H1 (cell line): ENCODE data around the gene PDE8B.

Experiments
- CEBPB ChIP-seq: IDR thresholded peaks from 2 replicates; pipeline ENCODE4 v1.6.1; 2012; ENCODE audit warnings: low read depth, low read length
- EP300 ChIP-seq, 2 experiments: IDR thresholded peaks; 1 replicate in 1 of 2; 2 replicates in 1 of 2; pipeline ENCODE4 v1.6.1; 2011 to 2012; ENCODE audit warnings: low read depth in 2 of 2, low read length in 2 of 2, mild to moderate bottlenecking in 2 of 2, borderline replicate concordance in 1 of 2, inconsistent platforms in 1 of 2, moderate library complexity in 1 of 2
- EZH2 ChIP-seq: fragments of 200-600 bp; sonication (generic); IDR thresholded peaks from 2 replicates; pipeline ENCODE4 v1.7.1; 2012; ENCODE audit warnings: low read depth, mild to moderate bottlenecking, moderate library complexity, low read length, inconsistent platforms; ENCODE audit not compliant: severe bottlenecking
- POLR2A ChIP-seq, 2 experiments: IDR thresholded peaks; 1 replicate in 1 of 2; 2 replicates in 1 of 2; pipeline ENCODE4 v1.6.1; 2011; ENCODE audit warnings: low read depth in 2 of 2, low read length in 2 of 2, mild to moderate bottlenecking in 2 of 2; ENCODE audit errors: control extremely low read depth in 1 of 2
- RAD21 ChIP-seq, 2 experiments: IDR thresholded peaks in 1 of 2; conservative IDR thresholded peaks in 1 of 2; 2 replicates each; pipeline ENCODE4 v1.6.1; 2011; ENCODE audit warnings: low read depth in 2 of 2, low read length in 2 of 2, improper control_type of control experiment in 1 of 2, inconsistent platforms in 1 of 2, mild to moderate bottlenecking in 1 of 2, moderate library complexity in 1 of 2
- SIN3A ChIP-seq, 2 experiments: IDR thresholded peaks in 1 of 2; conservative IDR thresholded peaks in 1 of 2; 2 replicates each; pipeline ENCODE4 v1.6.1; 2011 to 2012; ENCODE audit warnings: low read length in 2 of 2, improper control_type of control experiment in 1 of 2, low read depth in 1 of 2, mild to moderate bottlenecking in 1 of 2
- TEAD4 ChIP-seq: IDR thresholded peaks from 2 replicates; pipeline ENCODE4 v1.6.1; 2012; ENCODE audit warnings: low read depth, low read length, inconsistent platforms, mixed read lengths
- ZNF274 ChIP-seq: IDR thresholded peaks from 2 replicates; pipeline ENCODE4 v1.7.0; 2012; ENCODE audit warnings: low read length, borderline replicate concordance; ENCODE audit errors: extremely low read depth
- TF ChIP-seq, protein P1 (sequence below): IDR thresholded peaks from 2 replicates; pipeline ENCODE4 v1.6.1; 2012; ENCODE audit warnings: low read length, inconsistent platforms
- TF ChIP-seq, protein P2 (sequence below), 3 experiments: IDR thresholded peaks; 1 replicate in 2 of 3; 2 replicates in 1 of 3; pipeline versions ENCODE4 v1.5.1 to v1.6.1; 2011; ENCODE audit warnings: low read length in 3 of 3, mild to moderate bottlenecking in 3 of 3, inconsistent platforms in 2 of 3, low read depth in 1 of 3, moderate library complexity in 1 of 3; ENCODE audit not compliant: insufficient read depth in 1 of 3; ENCODE audit errors: control extremely low read depth in 1 of 3

DNA sequence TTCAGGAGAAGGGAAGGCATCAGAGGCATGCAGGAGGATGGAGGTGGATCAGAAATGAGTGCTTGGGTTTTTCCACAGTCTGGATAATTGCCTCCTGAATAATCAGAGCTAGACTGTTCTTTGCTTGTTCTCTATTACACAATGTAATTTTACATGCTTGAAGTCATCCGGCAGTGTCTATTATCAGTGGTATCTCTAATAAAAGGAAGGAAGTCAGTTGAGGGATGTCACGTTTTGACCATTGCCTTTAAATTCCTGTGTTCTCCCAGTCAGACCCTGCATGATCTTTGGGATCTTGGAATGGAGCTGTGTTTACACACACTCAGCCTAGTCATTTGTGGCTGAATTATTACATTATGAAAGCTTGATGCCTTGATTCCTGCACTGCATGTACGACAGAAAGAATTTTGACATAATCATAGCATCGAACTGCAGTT lies 91.0 kb downstream of the PDE8B start:
- TF ChIP-seq SIN3A (conservative IDR thresholded peaks at IDR 0.05 in 1 of 2, IDR thresholded peaks at IDR 0.05 in 1 of 2; ENCODE audit: low read depth in 1 of 2, low read length in 2 of 2) (no peak), POLR2A (IDR thresholded peaks at IDR 0.05; ENCODE audit: control extremely low read depth in 1 of 2, low read depth in 2 of 2, low read length in 2 of 2) (no peak), RAD21 (IDR thresholded peaks at IDR 0.05 in 1 of 2, conservative IDR thresholded peaks at IDR 0.05 in 1 of 2; ENCODE audit: low read depth in 2 of 2, low read length in 2 of 2) (no peak), TEAD4 (no peak), EP300 (IDR thresholded peaks at IDR 0.05; ENCODE audit: borderline replicate concordance in 1 of 2, low read depth in 2 of 2, low read length in 2 of 2) (no peak), CEBPB (no peak), ZNF274 (no peak), EZH2 (no peak)
- TF ChIP-seq, protein P1, sequence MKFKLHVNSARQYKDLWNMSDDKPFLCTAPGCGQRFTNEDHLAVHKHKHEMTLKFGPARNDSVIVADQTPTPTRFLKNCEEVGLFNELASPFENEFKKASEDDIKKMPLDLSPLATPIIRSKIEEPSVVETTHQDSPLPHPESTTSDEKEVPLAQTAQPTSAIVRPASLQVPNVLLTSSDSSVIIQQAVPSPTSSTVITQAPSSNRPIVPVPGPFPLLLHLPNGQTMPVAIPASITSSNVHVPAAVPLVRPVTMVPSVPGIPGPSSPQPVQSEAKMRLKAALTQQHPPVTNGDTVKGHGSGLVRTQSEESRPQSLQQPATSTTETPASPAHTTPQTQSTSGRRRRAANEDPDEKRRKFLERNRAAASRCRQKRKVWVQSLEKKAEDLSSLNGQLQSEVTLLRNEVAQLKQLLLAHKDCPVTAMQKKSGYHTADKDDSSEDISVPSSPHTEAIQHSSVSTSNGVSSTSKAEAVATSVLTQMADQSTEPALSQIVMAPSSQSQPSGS: no peak
- TF ChIP-seq, protein P2, sequence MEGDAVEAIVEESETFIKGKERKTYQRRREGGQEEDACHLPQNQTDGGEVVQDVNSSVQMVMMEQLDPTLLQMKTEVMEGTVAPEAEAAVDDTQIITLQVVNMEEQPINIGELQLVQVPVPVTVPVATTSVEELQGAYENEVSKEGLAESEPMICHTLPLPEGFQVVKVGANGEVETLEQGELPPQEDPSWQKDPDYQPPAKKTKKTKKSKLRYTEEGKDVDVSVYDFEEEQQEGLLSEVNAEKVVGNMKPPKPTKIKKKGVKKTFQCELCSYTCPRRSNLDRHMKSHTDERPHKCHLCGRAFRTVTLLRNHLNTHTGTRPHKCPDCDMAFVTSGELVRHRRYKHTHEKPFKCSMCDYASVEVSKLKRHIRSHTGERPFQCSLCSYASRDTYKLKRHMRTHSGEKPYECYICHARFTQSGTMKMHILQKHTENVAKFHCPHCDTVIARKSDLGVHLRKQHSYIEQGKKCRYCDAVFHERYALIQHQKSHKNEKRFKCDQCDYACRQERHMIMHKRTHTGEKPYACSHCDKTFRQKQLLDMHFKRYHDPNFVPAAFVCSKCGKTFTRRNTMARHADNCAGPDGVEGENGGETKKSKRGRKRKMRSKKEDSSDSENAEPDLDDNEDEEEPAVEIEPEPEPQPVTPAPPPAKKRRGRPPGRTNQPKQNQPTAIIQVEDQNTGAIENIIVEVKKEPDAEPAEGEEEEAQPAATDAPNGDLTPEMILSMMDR (IDR thresholded peaks at IDR 0.05; ENCODE audit: control extremely low read depth in 1 of 3, insufficient read depth in 1 of 3, low read depth in 1 of 3, low read length in 3 of 3): no peak
